HTR-8/SVneo (cell line): ENCODE results near the gene EPHA7.

ENCODE experiments used
- DNase-seq: peaks from one replicate; pipeline ENCODE4 v3.0.0; 2011; ENCODE audit warnings: low spot score, mixed read lengths; ENCODE audit not compliant: insufficient read length
- FAIRE-seq: peaks from 2 replicates; lab custom pipeline; 2011; peaks lifted over from hg19 to GRCh38; lab: Jason Lieb, UNC

EPHA7 gene

DNA sequence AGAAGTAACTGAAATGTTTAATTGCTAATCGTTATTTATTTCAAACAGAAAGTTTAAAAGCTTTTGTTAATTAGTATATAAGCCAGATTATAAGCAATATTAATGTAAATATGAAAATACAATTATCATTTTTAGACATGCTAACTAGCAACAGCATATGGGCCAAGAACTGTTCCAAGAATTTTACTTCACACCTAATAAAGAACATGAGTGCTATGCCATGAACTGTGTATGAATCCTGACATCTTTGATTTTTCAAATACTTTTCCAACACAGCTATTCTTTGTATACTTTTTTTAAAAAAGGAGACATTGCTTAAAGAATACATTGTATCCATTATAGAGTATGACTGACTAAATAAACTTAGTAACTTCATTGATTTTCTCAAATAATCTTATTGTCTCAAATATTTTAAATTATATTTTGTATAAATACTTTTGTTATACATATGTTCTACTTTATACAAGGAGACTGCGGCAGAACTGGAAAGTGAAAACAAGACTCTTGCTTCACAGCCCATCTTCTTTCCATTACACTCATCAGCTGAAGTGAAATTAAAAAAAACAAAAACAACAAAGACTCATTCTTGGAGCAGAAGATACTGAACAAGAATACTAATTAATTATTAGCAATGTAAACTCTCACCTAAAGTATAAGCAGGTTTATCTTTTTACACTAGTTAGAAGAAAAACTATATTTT lies 89.9 kb downstream of the EPHA7 start:
- FAIRE-seq (no peak), DNase-seq (no peak)

GRCh38 chr6:93327857-93328256 lies 91.5 kb downstream of the EPHA7 start:
- DNase-seq (no peak), FAIRE-seq (no peak)

GRCh38 chr6:93325761-93326160 lies 93.6 kb downstream of the EPHA7 start:
- FAIRE-seq: no peak
- no peak for DNase-seq

DNA sequence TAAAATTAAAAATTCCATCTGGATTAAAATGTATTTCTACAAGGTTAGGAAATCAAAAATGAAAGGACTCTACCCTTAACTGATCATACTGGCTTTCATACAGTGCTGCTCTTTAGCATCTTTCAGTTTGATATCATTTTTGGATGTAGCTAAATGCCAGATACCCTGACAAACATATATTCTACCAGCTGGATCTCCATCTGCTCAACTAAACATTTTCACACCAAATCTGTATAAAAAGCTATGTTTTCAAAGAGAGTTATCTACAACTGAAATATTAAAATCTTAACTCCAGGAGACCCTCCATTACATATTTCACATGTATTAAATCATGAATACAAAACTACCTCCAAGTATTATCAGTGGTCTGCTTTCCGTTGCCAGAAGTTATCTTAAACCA lies 95.7 kb downstream of the EPHA7 start:
- DNase-seq (no peak), FAIRE-seq (no peak)

DNA sequence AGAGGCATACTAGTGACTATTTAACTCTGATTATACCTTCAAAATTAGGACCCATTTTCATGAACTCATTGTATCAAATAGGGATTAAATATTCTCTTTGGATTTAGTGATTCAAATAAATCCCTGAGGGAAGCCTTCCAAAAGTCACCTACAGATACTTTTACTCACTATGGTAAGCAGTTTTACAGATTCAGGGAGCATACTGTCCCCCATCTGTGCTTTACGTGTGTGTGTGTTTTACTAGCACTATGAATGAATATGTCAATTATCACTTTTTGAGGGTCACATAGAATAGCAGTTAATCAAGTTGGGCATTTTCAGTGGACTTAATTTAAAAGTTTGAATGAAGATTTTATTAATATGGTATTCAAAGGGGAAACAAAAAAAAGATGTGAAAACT lies 96.7 kb downstream of the EPHA7 start:
- no peak for FAIRE-seq

DNA sequence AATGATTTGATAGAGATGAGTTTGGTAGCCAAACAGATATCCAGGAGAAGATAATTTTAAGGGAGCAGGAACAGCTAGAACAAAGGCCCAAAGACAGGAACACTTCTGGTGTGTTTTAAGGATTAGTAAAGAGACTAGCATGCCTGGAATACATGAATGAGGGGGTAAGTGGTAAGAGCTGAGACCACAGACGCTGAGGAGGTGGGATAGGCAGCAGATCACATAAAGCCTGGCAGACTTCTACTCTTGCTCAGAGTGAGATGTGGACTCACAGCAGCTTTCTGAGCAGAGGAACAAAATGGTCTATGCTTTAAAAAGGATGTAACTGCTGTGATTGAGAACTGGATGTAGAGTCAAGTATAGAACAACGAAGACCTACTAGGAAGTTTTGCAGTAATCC lies 100.1 kb downstream of the EPHA7 start:
- DNase-seq: no peak
- FAIRE-seq: no peak

More for the DNA sequence above, 96.7 kb downstream of the EPHA7 start:
- no peak for DNase-seq

DNA sequence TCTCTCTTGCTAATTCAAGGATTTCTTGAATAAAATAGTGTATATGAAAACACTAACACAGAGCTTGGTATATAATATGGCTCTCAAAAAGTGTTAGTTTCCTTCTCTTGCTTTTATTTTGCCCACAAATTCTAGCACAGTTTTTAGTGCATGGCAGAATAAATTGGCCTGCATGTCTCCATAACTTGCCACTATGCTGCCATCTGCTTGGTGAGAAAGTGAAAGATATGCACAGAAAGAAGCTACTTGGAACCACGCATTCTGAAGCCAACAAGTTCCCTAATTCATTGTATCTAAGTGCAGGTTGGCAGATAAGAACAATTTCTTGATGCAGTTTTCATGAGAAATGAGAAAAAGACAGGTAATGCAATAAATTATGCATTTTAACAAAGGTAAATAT lies 101.2 kb downstream of the EPHA7 start:
- DNase-seq: no peak
- no peak for FAIRE-seq

DNA sequence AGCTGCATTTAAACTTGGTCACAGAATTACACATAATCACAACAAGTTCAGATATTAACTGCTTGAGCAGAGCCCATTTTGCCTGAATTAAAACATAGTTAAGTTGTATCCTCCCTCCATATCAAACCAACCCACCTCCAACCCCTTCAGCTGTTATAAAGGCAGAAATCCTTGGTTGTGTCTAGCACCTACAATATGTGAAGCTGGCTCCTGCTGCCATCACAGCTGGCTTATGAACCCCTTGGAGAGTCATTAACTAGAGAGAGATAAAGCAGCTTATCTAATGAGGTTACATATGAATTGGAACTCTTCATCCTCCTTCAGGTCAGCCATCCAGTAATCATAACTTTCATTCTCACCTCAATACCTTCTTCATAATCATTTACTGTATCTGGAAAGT lies 101.8 kb downstream of the EPHA7 start:
- DNase-seq (no peak), FAIRE-seq (no peak)

DNA sequence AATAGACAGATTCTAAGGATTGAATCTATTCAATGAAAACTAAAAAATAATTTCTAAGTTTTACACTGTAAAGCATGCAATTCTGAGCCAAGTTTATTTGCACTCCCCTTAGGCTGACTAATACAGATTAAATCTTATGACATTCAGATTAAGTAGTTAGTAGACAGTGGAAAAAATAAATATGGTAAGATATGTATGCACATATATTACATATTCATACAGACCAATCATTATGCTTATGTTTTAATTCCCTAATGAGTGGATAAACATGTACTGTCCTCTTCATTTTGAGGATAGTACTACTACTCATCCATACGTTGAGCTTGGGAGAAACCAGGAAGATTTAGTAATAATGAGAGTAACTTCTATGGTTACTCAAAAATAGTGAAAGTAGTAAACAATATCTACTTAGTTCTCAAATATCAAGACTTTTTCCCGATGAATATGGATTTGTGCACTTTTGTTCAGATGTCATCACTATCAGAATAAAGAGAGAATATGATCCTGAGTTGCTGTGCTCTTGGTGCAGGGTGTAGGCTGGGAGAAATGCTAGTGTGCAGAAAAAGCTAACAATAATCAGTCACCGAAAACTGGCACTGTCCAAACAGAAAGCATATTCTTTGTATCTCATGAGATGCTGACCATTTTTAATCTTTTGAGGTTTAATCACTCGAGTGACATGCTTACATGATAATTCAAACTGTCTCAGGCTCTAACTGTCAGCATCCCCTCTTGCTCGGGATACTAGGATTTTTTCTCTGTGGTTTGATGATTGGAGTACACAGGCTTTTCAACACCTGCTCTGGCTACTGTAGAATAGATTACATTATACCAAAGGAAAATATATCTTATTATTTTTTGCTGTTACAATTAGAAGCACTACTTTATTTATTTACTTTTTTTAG lies 111.6 kb downstream of the EPHA7 start:
- DNase-seq (no peak), FAIRE-seq (no peak)

GRCh38 chr6:93305088-93305487 lies 114.3 kb downstream of the EPHA7 start:
- FAIRE-seq (no peak), DNase-seq (no peak)

GRCh38 chr6:93304505-93304904 lies 114.9 kb downstream of the EPHA7 start:
- FAIRE-seq: no peak
- DNase-seq: no peak

- DNase-seq: no peak
- FAIRE-seq: no peak
These were observed 118.7 kb downstream of the EPHA7 start for GRCh38 chr6:93300661-93301060.

DNA sequence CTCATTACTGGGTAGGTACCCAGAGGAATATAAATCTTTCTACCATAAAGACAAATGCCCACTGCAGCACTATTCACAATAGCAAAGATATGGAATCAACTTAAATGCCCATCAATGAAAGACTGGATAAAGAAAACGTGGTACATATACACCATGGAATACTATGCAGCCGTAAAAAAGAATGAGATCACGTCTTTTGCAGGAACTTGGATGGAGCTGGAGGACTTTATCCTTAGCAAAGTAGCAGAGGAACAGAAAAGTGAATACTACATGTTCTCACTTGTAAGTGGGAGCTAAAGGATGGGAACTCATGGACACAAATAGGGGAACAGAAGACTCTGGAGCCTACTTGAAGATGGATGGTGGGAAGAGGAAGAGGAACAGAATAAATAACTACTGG lies 119.7 kb downstream of the EPHA7 start:
- DNase-seq: no peak
- FAIRE-seq: no peak

GRCh38 chr6:93295631-93296030 lies 123.7 kb downstream of the EPHA7 start:
- DNase-seq (no peak), FAIRE-seq (no peak)

DNA sequence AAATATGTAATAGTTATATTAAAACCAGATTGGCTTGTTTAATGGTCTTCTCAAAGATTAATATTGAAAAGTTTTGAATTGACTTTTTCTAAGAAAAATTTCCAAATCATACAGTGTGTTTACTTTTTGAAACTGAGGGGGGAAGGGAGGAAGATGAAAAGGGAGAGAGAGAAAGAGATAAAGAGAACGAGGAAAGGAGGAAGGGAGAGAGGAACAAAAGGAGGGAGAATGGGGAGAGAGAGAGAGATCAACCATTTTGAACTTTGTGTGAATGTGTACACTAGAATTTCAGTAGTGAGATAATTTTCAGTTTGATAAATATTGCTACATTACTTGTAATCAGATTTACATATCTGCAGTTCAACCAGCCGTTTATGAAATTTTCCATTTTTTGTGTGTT lies 124.5 kb downstream of the EPHA7 start:
- no peak for FAIRE-seq
- DNase-seq: no peak

- DNase-seq: no peak
- FAIRE-seq: no peak
These were observed 125.5 kb downstream of the EPHA7 start for GRCh38 chr6:93293872-93294271.

DNA sequence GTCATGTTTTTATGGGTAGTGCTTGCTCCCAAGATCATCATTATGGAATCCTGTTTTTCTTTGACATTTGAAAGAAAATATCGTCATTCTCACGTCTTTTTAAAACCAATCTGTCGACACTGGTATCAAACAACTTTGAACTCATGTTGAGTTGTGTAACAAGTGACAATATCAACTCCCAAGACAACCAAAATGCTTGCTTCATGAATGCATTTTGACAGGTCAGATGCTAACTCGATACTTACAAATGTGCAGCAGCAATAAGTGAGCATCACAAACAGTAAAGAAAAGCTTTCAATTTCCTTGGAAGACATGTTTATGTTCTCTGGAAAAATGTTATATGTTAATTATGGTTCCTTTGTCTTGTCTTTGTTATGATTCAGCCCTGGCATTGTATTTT lies 125.9 kb downstream of the EPHA7 start:
- FAIRE-seq (no peak), DNase-seq (no peak)

DNA sequence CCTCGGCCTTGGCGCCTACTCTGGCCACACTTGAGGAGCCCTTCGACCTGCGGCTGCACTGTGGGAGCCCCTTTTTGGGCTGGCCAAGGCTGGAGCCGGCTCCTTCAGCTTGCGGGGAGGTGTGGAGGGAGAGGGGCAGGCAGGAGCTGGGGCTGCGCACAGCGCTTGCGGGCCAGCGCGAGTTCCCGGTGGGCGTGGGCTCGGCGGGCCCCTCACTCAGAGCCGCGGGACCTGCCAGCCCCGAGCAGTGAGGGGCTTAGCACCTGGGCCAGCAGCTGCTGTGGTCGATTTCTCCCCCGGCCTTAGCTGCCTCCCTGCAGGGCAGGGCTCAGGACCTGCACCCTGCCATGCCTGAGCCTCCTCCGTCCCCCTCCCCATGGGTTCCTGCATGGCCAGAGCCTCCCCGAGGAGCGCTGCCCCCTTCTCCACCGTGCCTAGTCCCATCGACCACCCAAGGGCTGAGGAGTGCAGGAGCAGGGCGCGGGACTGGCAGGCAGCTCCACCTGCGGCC lies 136.8 kb downstream of the EPHA7 start:
- FAIRE-seq: no peak
- no peak for DNase-seq

- no peak for DNase-seq
- FAIRE-seq: no peak
These were observed 141.1 kb downstream of the EPHA7 start for GRCh38 chr6:93278241-93278640.

- no peak for DNase-seq
- FAIRE-seq: no peak
These were observed 146.5 kb downstream of the EPHA7 start for GRCh38 chr6:93272896-93273295.

GRCh38 chr6:93272211-93272610 lies 147.1 kb downstream of the EPHA7 start:
- FAIRE-seq: no peak

More at GRCh38 chr6:93272211-93272610, 147.1 kb downstream of the EPHA7 start:
- DNase-seq: no peak
